ENCODE data around the gene USP3. TPM values are rescaled to one million over a fixed set of nuclear protein-coding genes. Genes with fewer than 3 reads are reported as not detected.

The USP3 gene
- 10 to 100 TPM; 27.3 to 52.8 (median 32.2) TPM for total RNA-seq

GRCh38 chr15:63504247-63504978 is at the start of gene USP3:
Gene USP3, plus strand, starts transcription at chr15:63504593. Its CDS starts 147 bp downstream, at chr15:63504740.
- Histone ChIP-seq H3K9me3 (no peaks in the 10 kb centered on the region), H3K36me3 (no peaks in the 10 kb centered on the region), H3K27ac (peak within 1 kb of the TSS; percentile 93 to 99 (median 98)), H3K4me3 (peak within 1 kb of the TSS; percentile 69 to 93 (median 84)), H3K4me1 (peaks cover 38 to 81% (median 59%) of the 10 kb centered on the region in 3 donors), H3K27me3 (no peaks in the 10 kb centered on the region)
- WGBS, 2 donors: no CpG with 5 or more reads among the region's 88 CpGs
- DNase-seq: peak; percentile 69
- intact Hi-C loops (cut with DNase I): loop anchor here (10.0 kb wide), 1 partner anchor 90 kb away; the partner anchor contains the start of gene FBXL22
- TF ChIP-seq CTCF (IDR thresholded peaks at IDR 0.05) (peak in 3 of 6 experiments; percentile 24 to 41 (median 29)), POLR2A (IDR thresholded peaks at IDR 0.05) (peak in 3 of 4 donors; percentile 54 to 88 (median 82))

- intact Hi-C loops (cut with DNase I): no loop called here
- no peak overlapping the region for H3K4me3 ChIP-seq
- H3K27me3 ChIP-seq: peaks cover 0 to 4% (median 0%) of the 10 kb centered on the region in 4 donors
- no peaks in the 10 kb centered on the region for H3K9me3 ChIP-seq
- H3K4me1 ChIP-seq: peaks cover 0 to 5% (median 0%) of the 10 kb centered on the region in 3 donors
- no peak overlapping the region for H3K27ac ChIP-seq
- TF ChIP-seq POLR2A (IDR thresholded peaks at IDR 0.05): no peak
- TF ChIP-seq CTCF (IDR thresholded peaks at IDR 0.05): no peak
- no peak for DNase-seq
- no peaks in the 10 kb centered on the region for H3K36me3 ChIP-seq
- 56 to 67% methylated on average over 1 of the region's 1 CpG for WGBS, 2 donors
Measured at GRCh38 chr15:63456258-63456657, 48.1 kb upstream of the USP3 start.

GRCh38 chr15:63457379-63457778 is 47.0 kb upstream of the USP3 start:
- H3K27ac ChIP-seq: no peak overlapping the region
- no peaks in the 10 kb centered on the region for H3K36me3 ChIP-seq
- intact Hi-C loops (cut with DNase I): no loop called here
- DNase-seq: no peak
- H3K9me3 ChIP-seq: no peaks in the 10 kb centered on the region
- H3K4me3 ChIP-seq: no peak overlapping the region
- H3K27me3 ChIP-seq: peaks cover 0 to 9% (median 0%) of the 10 kb centered on the region in 4 donors
- no peak for TF ChIP-seq POLR2A (IDR thresholded peaks at IDR 0.05)
- no peak for TF ChIP-seq CTCF (IDR thresholded peaks at IDR 0.05)
- peaks cover 0 to 5% (median 0%) of the 10 kb centered on the region in 3 donors for H3K4me1 ChIP-seq
- 56 to 64% methylated on average over 5 of the region's 5 CpGs for WGBS, 2 donors

GRCh38 chr15:63458026-63458425 is 46.4 kb upstream of the USP3 start:
- no peak for TF ChIP-seq POLR2A (IDR thresholded peaks at IDR 0.05)
- no peak for TF ChIP-seq CTCF (IDR thresholded peaks at IDR 0.05)
- H3K4me3 ChIP-seq: no peak overlapping the region
- 72 to 85% methylated on average over 5 of the region's 5 CpGs for WGBS, 2 donors

GRCh38 chr15:63458794-63459395 is 45.5 kb upstream of the USP3 start:
- 40 to 100% methylated on average over 1 to 2 of the region's 36 CpGs for WGBS, 2 donors
- Histone ChIP-seq H3K4me3 (no peak overlapping the region), H3K27me3 (peaks cover 0 to 9% (median 0%) of the 10 kb centered on the region in 4 donors), H3K9me3 (no peaks in the 10 kb centered on the region), H3K36me3 (no peaks in the 10 kb centered on the region), H3K27ac (no peak overlapping the region), H3K4me1 (peaks cover 0 to 15% (median 0%) of the 10 kb centered on the region in 3 donors)
- TF ChIP-seq POLR2A (IDR thresholded peaks at IDR 0.05): no peak
- no peak for TF ChIP-seq CTCF (IDR thresholded peaks at IDR 0.05)
- intact Hi-C loops (cut with DNase I): no loop called here
- DNase-seq: no peak

More at GRCh38 chr15:63458026-63458425, 46.4 kb upstream of the USP3 start:
- peaks cover 0 to 6% (median 0%) of the 10 kb centered on the region in 3 donors for H3K4me1 ChIP-seq
- no peak for DNase-seq
- no peaks in the 10 kb centered on the region for H3K36me3 ChIP-seq
- peaks cover 0 to 9% (median 0%) of the 10 kb centered on the region in 4 donors for H3K27me3 ChIP-seq
- H3K9me3 ChIP-seq: no peaks in the 10 kb centered on the region
- intact Hi-C loops (cut with DNase I): no loop called here
- H3K27ac ChIP-seq: no peak overlapping the region

All from esophagus squamous epithelium (tissue), 5 donors.